ENCODE results near the gene GSTM2. TPM values are rescaled to one million over a fixed set of nuclear protein-coding genes. Genes with fewer than 3 reads are reported as not detected.

Gene GSTM2
- polyA plus RNA-seq, 6 donors from 2014 or later = 3.9 to 14.5 (median 5.7) TPM

DNA sequence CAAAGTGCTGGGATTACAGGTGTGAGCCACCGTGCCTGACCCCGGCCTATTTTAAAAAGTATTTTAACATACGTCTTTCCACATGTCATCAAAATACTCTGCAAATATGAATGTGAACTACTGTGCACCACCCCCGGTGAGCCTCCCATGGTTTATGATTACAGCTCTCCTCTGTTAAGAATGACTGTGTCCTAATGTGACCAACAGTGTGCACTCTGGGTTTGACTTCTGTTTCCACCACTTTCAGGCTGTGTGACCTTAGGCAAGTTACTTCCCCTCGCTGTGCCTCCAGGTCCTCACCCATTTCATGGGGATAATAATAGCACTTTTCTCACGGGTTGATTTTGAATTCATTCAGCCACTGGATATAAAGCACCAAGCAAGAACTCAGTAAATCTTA, 33.6 kb upstream of the GSTM2 start:
- no peaks in the 10 kb centered on the region for H3K9me3 Mint-ChIP-seq
- peak overlapping the region in 1 of 6 donors; percentile 38 for H3K27ac Mint-ChIP-seq
- peaks cover 0 to 13% (median 0%) of the 10 kb centered on the region in 3 donors for H3K27me3 Mint-ChIP-seq
- peaks cover 4 to 9% of the 10 kb centered on the region in 2 donors for H3K36me3 Mint-ChIP-seq
- no peak for ATAC-seq (ENCODE audit: low read depth in 2 of 2)
- H3K4me3 Mint-ChIP-seq = no peak overlapping the region
- DNase-seq = no peak
- peaks cover 0 to 4% (median 2%) of the 10 kb centered on the region in 3 donors for H3K4me1 Mint-ChIP-seq

- H3K27ac Mint-ChIP-seq = peak overlapping the region in 3 of 6 donors; percentile 49 to 73 (median 54)
- H3K4me3 Mint-ChIP-seq = no peak overlapping the region
- H3K9me3 Mint-ChIP-seq = no peaks in the 10 kb centered on the region
- ATAC-seq (ENCODE audit: low read depth in 2 of 2) = no peak
- peaks cover 0 to 13% (median 2%) of the 10 kb centered on the region in 3 donors for H3K27me3 Mint-ChIP-seq
- H3K4me1 Mint-ChIP-seq = peaks cover 2 to 5% (median 4%) of the 10 kb centered on the region in 3 donors
- peaks cover 1 to 4% of the 10 kb centered on the region in 2 donors for H3K36me3 Mint-ChIP-seq
- DNase-seq = no peak
These were observed 32.8 kb upstream of the GSTM2 start for GRCh38 chr1:109634771-109635750.

DNA sequence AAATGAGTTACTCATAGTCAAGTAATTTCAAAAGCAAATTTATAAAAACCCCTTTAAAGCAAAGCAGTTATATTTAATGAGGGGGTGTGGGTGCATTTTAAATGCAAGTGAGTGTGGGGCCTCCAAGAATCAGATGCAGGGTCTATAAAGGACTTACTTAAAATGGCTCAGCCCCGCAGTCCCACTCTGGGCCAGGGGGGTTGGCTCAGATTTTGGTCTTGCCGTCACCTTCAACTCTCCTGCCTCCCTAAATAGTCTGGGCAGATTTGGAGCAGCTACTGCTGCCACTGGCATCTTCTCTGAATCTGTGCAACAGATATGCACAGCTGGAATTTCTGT, 32.0 kb upstream of the GSTM2 start:
- peaks cover 0 to 4% of the 10 kb centered on the region in 2 donors for H3K36me3 Mint-ChIP-seq
- H3K9me3 Mint-ChIP-seq = no peaks in the 10 kb centered on the region
- DNase-seq (no peak), ATAC-seq (ENCODE audit: low read depth in 2 of 2) (no peak)
- H3K4me3 Mint-ChIP-seq = no peak overlapping the region
- H3K27ac Mint-ChIP-seq = no peak overlapping the region
- peaks cover 7 to 8% (median 7%) of the 10 kb centered on the region in 3 donors for H3K4me1 Mint-ChIP-seq
- H3K27me3 Mint-ChIP-seq = peaks cover 0 to 13% (median 5%) of the 10 kb centered on the region in 3 donors

GRCh38 chr1:109636201-109636952, 31.5 kb upstream of the GSTM2 start:
- no peak overlapping the region for H3K4me3 Mint-ChIP-seq
- H3K27ac Mint-ChIP-seq = no peak overlapping the region
- H3K9me3 Mint-ChIP-seq = no peaks in the 10 kb centered on the region
- H3K27me3 Mint-ChIP-seq = peaks cover 0 to 13% (median 5%) of the 10 kb centered on the region in 3 donors
- H3K36me3 Mint-ChIP-seq = no peaks in the 10 kb centered on the region
- H3K4me1 Mint-ChIP-seq = peaks cover 7 to 8% (median 7%) of the 10 kb centered on the region in 3 donors
- DNase-seq (no peak), ATAC-seq (ENCODE audit: low read depth in 2 of 2) (no peak)

GRCh38 chr1:109637446-109637845, 30.4 kb upstream of the GSTM2 start:
- no peak for DNase-seq
- Mint-ChIP-seq H3K4me1 (peaks cover 7 to 8% (median 8%) of the 10 kb centered on the region in 3 donors), H3K4me3 (no peak overlapping the region), H3K9me3 (no peaks in the 10 kb centered on the region), H3K36me3 (no peaks in the 10 kb centered on the region), H3K27ac (no peak overlapping the region), H3K27me3 (peaks cover 0 to 13% (median 5%) of the 10 kb centered on the region in 3 donors)
- no peak for ATAC-seq (ENCODE audit: low read depth in 2 of 2)

DNA sequence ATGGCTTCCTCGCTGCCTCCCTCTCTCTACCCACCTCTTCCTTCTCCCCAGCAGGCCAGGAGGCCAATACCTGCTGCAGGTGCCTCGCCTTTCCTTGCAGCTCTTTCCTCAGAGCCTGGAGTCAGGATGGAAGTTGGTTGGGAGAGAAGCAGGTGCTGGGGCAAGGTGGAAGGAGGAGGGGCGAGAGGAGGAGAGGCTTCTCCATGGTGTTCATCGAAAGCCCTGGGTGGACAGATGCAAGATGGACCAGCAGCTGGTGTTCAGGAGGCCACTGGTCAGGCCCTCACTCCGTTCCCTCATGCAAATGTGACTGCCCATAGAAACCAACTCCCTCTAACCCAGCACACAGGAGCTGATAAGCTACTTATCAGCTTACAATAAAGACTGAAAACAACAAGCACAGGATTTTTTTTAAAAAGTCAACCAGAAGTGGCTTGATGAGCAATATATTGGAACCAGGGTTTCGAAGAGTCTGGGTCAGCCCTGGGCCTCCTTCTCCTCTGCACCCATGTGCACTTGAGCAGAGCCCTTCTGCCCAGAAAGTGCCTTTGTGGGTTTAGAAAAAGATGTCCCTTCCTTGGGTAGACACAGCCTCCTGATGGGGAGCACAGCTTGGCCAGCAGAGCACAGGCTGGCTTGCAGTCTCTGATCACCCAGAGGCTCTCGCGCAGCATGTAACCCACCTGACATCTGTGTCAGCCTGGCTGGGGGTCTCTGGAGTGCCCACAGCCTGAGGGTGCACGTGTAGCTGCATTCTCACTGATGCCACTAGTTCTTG, 28.6 kb upstream of the GSTM2 start:
- Mint-ChIP-seq H3K9me3 (no peaks in the 10 kb centered on the region), H3K4me3 (no peak overlapping the region), H3K36me3 (no peaks in the 10 kb centered on the region), H3K27me3 (peaks cover 0 to 13% (median 5%) of the 10 kb centered on the region in 3 donors), H3K27ac (peak overlapping the region in 1 of 6 donors; percentile 33), H3K4me1 (peaks cover 3 to 17% (median 16%) of the 10 kb centered on the region in 3 donors)
- DNase-seq (no peak), ATAC-seq (ENCODE audit: low read depth in 2 of 2) (no peak)

DNA sequence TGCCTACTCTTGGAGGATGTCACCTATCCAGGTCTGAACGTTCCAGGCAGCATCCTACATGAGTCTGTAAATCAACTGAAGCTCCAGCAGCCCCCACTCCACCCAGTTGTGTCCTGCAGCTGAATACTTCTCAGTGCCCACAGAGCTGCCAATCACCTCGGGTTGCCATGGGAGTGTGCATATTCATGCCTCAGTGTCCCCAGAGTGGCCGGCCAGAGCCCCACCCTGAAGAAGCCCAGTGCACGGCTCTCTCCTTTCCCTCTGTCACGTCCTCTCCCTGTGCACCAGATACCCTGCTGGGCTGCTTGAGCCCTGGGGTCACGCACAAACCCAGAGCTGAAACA, 28.0 kb upstream of the GSTM2 start:
- peaks cover 3 to 17% (median 16%) of the 10 kb centered on the region in 3 donors for H3K4me1 Mint-ChIP-seq
- peaks cover 0 to 13% (median 5%) of the 10 kb centered on the region in 3 donors for H3K27me3 Mint-ChIP-seq
- ATAC-seq (ENCODE audit: low read depth in 2 of 2) (no peak), DNase-seq (no peak)
- no peak overlapping the region for H3K4me3 Mint-ChIP-seq
- no peaks in the 10 kb centered on the region for H3K36me3 Mint-ChIP-seq
- H3K27ac Mint-ChIP-seq = peak overlapping the region in 1 of 6 donors; percentile 49
- no peaks in the 10 kb centered on the region for H3K9me3 Mint-ChIP-seq

- peak; percentile 65 to 72 for ATAC-seq (ENCODE audit: low read depth in 2 of 2)
- peak overlapping the region in 1 of 6 donors; percentile 49 for H3K27ac Mint-ChIP-seq
These were observed 27.5 kb upstream of the GSTM2 start for GRCh38 chr1:109640285-109640865.

DNA sequence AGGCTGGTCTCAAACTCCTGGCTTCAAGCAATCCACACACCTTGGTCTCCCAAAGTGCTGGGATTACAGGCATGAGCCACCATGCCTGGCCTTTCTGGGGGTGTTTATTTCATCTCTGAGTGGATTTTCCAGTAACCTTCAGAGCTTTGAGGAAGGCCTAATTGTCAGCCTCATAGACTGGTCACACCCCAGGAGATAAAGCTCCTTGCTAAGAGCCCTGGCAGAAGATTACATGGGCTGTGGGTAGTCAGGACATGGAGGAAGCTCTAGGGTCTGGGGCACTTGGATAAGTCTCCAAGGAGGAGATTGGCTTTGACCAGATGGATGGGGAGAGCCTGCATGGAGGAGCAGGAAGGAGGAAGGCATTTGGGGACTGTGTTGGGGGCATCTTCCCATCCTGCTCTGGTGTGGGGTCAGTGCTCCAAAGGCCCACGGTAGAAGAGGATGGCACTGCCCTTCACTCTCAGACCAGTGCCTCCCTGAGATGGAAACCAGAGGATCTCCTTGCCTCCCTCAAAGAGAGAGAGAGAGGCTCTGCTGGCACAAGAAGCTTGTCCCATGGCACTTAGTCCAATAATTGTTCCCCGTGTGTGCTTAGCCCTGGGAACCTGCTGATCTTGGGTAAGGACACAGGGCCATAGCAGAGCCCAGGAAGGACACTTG, 26.6 kb upstream of the GSTM2 start:
- peaks cover 4 to 13% (median 5%) of the 10 kb centered on the region in 3 donors for H3K27me3 Mint-ChIP-seq
- peak overlapping the region in 1 of 6 donors; percentile 65 for H3K27ac Mint-ChIP-seq
- no peaks in the 10 kb centered on the region for H3K36me3 Mint-ChIP-seq
- DNase-seq (no peak), ATAC-seq (ENCODE audit: low read depth in 2 of 2) (no peak)
- peaks cover 3 to 17% (median 16%) of the 10 kb centered on the region in 3 donors for H3K4me1 Mint-ChIP-seq
- no peak overlapping the region for H3K4me3 Mint-ChIP-seq
- no peaks in the 10 kb centered on the region for H3K9me3 Mint-ChIP-seq

More at GRCh38 chr1:109640285-109640865, 27.5 kb upstream of the GSTM2 start:
- H3K4me3 Mint-ChIP-seq = no peak overlapping the region
- no peaks in the 10 kb centered on the region for H3K36me3 Mint-ChIP-seq
- DNase-seq = peak; percentile 77
- H3K4me1 Mint-ChIP-seq = peaks cover 3 to 17% (median 16%) of the 10 kb centered on the region in 3 donors
- H3K9me3 Mint-ChIP-seq = no peaks in the 10 kb centered on the region
- H3K27me3 Mint-ChIP-seq = peaks cover 4 to 13% (median 5%) of the 10 kb centered on the region in 3 donors

- DNase-seq (no peak), ATAC-seq (ENCODE audit: low read depth in 2 of 2) (no peak)
- Mint-ChIP-seq H3K27ac (no peak overlapping the region), H3K9me3 (no peaks in the 10 kb centered on the region), H3K4me3 (no peak overlapping the region), H3K27me3 (peaks cover 4 to 13% (median 5%) of the 10 kb centered on the region in 3 donors), H3K4me1 (peaks cover 3 to 17% (median 16%) of the 10 kb centered on the region in 3 donors), H3K36me3 (no peaks in the 10 kb centered on the region)
These were observed 26.0 kb upstream of the GSTM2 start for GRCh38 chr1:109641861-109642260.

DNA sequence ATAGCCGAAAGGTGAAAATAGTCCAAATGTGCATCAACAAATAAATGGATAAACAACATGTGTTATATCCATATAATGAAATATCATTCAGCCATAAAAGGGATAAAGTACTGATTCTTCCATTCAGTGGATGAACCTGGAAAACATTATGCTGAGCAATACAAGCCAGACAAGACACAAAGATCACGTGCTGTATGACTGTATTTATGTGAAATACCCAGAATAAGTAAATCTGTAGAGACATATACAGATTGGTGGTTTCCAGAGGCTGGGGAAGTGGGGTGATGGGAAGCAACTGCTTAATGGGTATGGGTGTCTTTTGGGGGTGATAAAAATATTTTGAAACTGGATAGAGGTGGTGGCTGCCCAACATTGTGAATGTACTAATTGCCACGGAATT, 25.2 kb upstream of the GSTM2 start:
- Mint-ChIP-seq H3K9me3 (no peaks in the 10 kb centered on the region), H3K4me1 (peaks cover 3 to 17% (median 16%) of the 10 kb centered on the region in 3 donors), H3K27ac (peak overlapping the region in 1 of 6 donors; percentile 83), H3K36me3 (no peaks in the 10 kb centered on the region), H3K27me3 (peaks cover 4 to 8% (median 5%) of the 10 kb centered on the region in 3 donors), H3K4me3 (peak overlapping the region in 1 of 8 donors; percentile 36)
- DNase-seq (no peak), ATAC-seq (ENCODE audit: low read depth in 2 of 2) (no peak)
